HT1080 (cell line): ENCODE measurements around the gene DOLK. TPM values are rescaled to one million over a fixed set of nuclear protein-coding genes. Genes with fewer than 3 reads are reported as not detected.

ENCODE experiments used
- DNase-seq: peaks from one replicate; pipeline ENCODE4 v3.0.0-alpha.2; 2015; ENCODE audit warnings: low read depth
- total RNA-seq: library from RNA; depleted of rRNA; stranded (reverse); fragments of >200 nt; shearing (Covaris generic); gene quantifications from 2 replicates; pipeline ENCODE4 v1.2.3, GENCODE V29; 2014

DOLK gene
- total RNA-seq, 1 experiment from 2014 or later = 29.1 TPM

DNA sequence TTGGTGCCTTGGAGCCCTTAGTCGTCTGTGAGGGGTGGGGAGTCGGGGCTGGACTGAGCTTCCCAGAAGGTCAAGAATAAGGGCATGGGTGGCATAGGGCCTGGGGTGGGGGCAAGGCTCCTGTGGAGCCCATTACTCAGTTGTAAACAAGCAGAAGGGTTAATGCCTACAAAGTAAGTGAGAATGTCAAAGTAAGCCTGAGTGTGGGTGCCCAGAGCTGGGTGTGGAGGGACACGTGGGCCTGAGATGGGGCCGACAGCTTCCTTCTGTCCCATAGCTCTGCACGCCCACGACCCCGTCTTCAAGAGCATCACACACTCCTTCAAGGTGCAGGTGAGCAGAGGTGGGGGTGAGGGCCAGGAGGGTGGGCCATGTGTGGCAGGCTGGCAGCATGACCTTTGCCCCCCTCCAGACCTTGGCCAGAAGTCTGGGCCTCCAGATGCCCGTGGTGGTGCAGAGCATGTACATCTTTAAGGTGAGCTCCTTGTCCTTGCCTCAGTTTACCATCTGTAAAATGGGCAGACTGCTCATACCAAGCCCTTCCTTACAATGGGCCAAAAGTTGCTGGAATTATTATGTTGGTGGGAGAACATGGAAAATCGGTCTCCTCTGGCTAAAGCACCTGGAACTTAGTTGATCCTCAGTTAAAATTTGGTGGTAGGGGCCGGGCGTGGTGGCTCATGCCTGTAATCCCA lies 11.1 kb downstream of the DOLK start:
- no peak for DNase-seq

- no peak for DNase-seq
These were observed 13.7 kb downstream of the DOLK start for GRCh38 chr9:128933731-128934130.

GRCh38 chr9:128929560-128929959 lies 17.8 kb downstream of the DOLK start:
- DNase-seq = no peak

GRCh38 chr9:128928624-128929023 lies 18.8 kb downstream of the DOLK start:
- no peak for DNase-seq

DNA sequence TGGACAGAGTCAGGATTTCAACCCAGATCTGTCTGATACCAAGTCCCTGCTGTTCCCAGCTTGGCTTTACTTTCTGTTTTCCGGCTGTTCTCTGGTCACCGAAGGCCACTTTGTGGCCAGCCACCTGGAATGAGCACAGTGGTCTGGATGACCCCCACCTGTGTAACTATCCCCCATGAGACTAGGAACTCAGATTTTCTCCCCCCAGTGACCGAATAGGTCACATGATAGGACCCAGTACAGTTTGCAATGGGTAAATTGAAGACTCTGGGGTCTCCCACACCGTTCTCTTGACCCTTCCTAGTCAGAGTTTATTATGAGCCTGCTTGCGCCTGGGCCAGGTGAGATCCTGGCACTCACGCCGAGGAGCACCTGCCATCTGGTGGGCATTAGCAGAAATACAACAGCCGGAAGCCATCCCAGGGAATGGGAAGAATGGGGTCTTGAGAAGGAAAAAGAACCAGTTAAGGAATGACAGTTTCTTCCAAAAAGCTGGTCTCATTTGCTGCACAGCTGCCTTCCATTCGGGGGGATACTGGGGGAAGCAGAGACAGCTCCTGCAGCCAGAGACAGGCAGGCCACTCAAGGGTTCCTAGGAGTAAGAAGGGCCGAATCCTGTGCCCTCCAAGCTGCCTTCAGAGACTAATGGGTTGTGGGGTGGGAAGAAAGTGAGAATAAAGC lies 19.5 kb downstream of the DOLK start:
- DNase-seq = peak; percentile 61

DNA sequence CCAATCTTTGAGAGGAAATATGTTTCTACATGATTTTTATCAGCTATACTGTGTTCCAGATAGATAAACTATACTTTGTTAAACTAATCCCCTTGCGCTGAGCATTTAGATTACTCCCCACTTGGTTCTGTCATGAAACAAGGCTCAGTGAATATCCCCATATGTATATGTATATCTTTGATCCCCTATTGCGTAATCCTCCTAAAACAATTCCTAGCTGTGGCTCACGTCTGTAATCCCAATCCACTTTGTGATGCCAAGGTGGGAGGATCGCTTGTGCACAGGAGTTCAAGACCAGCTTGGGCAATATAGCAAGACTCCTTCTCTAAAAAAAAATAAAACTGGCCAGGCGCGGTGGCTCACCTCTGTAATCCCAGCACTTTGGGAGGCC lies 23.9 kb downstream of the DOLK start:
- no peak for DNase-seq

DNA sequence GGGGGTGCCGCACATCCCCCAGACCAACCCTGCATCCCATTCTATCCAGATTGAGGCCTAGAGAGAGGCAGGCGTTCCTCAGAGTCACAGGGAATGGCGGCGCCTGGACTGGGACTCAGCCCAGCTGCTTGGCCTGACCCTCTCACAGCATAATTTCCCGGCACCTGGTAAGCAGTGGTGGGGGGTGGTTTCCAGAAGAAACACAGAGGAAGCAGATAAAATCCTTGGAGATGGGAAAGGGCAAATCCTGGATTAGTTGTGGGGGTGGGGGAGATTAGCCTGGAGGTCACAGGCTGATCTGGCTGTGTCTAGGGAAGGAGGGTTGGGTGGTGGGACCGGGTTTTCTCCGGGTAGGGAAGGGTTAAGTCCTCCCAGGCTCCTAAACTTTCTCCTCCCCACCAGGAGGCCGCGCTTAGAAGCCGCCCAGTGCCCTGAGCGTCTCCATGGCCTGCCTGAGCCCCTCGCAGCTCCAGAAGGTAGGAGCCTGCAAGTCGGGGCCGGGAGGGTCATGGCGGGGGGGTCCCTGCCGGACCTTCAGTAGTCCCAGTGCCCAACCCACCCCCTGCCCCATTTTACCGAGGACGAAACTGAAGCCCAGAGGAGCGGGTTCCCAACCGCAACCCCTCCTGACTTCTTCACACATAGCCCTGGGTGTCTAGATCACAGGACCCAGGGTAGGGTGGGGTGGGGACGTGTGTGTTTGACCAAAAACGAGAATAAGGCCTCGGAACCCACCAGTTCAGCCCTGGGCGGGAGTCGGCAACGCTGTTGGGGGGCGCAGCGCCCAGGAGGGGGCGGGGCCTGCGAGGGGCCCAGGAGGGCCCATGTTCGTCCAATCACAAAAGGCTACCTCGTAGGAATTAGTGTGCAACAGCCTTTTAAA lies 25.3 kb downstream of the DOLK start:
- no peak for DNase-seq

DNA sequence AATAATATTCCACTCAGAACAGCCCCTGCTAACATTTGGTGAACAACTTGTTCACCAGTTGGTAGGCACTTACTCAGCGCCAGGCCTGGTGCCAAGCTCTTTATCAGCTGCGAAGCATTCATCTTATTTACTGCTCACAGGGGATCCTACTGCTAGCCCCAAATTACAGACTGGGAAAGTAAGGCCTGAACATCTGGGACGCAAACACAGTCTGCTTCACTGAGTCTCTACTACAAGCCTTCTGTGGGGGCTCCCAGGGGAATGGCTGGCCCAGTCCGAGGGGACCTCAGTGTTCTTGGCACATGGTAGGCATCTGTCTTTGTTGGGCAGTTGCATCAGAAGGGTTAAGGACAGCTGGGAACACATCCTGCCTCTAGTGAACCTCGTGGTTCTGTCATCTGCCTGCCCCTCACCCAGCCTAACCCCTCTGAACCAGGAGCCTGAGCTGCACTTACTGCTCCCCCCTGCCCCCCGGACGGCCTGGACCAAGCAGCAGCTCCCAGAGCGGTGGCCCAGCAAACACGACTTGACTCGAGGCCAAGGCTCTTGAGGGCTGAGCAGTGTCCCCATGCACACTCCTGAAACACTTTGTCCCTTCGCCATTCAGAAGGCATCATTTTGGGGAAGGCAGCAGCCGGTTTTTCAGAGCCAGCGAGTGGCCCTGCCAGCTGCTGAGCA lies 26.9 kb downstream of the DOLK start, which contains the start of gene PHYHD1:
Gene PHYHD1 (plus strand): TSS at position 602 of the 678 bp plus-strand sequence. CDS start 1,342 bp downstream, outside the sequence.
- no peak for DNase-seq

DNA sequence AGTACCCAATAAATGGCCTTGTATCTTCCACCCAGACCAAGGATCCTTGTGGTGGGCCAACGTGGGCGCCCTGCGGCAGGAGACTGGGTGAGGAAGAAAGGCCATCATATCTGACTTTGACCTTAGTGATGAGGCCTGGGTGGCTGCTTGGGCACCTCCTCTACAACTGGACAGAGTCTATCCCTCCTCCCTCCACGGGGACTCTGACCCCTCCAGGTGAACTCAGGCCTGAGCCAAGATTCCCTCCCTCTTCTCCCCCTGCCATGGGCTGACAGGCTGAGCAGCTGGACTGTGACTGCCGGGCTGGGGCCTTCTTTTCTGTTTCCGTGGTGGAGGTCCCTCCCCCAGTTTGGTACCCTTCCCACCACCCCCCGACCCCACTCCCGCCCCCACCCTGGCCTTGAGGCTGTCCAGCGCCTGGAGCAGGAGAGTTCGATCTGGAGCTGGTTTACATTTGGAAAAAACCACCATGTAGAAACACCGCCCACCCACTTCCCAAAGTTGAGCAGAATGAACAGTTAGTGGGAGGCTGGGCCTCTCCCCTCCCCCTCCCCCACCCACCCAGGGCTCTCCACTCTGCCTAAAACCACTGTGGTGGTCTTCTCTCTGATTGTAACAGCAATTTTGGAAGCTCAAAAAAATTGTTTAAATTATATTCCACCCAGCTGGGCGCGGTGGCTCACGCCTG lies 27.9 kb downstream of the DOLK start:
- no peak for DNase-seq

DNA sequence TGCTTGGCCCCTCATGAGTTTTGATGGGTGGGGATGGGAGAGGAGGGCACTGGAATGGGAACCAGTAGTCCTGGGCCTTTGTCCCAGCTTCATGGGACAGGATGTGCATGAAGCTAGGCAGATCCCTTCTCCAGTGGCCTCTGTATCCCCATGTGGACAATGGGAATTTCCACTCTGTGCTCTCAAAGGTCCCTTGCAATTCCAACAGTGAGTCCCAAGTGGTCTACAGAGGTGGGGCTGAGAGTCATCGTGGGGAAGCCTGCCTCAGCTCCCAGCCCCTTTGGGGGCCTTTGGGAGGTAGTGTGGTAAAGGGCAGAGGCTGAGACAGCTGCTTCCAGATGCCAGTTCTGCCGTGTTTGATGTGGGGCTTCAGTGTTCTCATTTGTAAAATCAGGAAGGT lies 28.5 kb downstream of the DOLK start:
- no peak for DNase-seq

DNA sequence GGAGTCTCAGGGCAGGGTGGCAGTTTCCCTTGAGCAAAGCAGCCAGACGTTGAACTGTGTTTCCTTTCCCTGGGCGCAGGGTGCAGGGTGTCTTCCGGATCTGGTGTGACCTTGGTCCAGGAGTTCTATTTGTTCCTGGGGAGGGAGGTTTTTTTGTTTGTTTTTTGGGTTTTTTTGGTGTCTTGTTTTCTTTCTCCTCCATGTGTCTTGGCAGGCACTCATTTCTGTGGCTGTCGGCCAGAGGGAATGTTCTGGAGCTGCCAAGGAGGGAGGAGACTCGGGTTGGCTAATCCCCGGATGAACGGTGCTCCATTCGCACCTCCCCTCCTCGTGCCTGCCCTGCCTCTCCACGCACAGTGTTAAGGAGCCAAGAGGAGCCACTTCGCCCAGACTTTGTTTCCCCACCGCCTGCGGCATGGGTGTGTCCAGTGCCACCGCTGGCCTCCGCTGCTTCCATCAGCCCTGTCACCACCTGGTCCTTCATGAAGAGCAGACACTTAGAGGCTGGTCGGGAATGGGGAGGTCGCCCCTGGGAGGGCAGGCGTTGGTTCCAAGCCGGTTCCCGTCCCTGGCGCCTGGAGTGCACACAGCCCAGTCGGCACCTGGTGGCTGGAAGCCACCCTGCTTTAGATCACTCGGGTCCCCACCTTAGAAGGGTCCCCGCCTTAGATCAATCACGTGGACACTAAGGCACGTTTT lies 30.1 kb downstream of the DOLK start:
- DNase-seq = no peak

GRCh38 chr9:128916745-128917144 lies 30.7 kb downstream of the DOLK start:
- DNase-seq = no peak

DNA sequence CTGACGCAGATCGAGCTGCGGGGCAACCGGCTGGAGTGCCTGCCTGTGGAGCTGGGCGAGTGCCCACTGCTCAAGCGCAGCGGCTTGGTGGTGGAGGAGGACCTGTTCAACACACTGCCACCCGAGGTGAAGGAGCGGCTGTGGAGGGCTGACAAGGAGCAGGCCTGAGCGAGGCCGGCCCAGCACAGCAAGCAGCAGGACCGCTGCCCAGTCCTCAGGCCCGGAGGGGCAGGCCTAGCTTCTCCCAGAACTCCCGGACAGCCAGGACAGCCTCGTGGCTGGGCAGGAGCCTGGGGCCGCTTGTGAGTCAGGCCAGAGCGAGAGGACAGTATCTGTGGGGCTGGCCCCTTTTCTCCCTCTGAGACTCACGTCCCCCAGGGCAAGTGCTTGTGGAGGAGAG lies 31.2 kb downstream of the DOLK start:
- DNase-seq = no peak

DNA sequence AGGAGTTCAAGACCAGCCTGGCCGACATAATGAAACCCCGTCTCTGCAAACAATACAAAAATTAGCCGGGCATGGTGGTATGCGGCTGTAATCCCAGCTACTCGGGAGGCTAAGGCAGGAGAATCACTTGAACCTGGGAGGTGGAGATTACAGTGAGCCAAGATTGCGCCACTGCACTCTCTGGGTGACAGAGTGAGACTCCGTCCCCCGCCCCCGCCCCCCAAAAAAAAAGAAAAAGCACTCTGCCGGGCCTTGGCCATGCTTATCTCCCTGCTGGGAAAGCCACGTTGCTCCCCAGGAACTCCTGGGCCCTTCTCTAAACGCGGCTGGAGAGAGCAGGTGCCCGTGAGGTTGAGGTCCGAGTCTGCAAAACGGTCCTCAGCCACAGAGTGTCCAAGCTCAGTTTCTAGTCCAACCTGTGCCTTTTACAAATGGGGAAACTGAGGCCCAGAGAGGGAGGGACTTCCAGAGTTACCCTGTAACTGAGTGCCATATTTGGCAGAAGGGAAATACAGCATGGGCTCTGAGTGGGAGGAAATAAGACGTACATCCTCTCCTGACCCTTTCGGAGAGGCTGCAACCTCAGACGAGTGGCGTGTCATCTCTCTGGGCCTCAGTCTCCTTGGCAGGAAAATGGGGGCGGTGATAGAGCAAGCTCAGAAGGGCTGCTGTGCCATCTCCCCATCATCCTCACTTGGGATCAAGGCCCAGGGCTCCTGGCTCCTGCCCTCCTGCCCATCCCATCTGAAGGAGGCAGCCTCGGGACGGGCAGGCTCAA lies 33.2 kb downstream of the DOLK start:
- DNase-seq = no peak

GRCh38 chr9:128913048-128913900 lies 34.1 kb downstream of the DOLK start:
- DNase-seq = no peak

DNA sequence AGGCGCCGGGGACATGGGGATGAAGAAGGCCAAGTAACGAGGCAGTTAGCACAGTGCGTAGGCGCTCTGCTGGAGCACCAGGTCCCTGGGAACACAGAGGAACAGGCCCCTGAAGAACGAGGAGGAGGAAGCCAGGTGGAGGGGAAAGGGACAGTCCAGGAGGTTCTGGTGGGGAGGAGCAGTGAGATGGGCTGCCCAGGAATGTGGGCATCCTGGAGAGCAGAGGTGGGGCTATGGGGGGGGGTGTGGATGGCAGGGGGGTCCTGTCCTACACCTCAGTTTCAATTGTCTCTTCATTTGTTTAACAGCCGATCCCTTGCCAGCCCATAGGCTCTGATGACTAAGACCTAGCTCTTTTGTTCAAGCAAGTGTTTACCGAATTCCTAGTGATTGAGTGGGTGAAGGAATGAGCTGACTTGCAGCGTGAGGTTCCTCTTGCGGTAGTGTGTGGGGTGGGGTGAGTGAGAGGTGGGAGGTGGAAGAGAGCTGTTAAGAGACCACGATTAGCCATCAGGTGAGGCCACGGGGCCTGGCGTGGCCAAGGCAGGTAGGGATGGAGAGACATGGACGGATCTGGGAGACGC lies 35.0 kb downstream of the DOLK start:
- peak; percentile 96 for DNase-seq

GRCh38 chr9:128911529-128912035 lies 35.8 kb downstream of the DOLK start:
- DNase-seq = peak; percentile 95

DNA sequence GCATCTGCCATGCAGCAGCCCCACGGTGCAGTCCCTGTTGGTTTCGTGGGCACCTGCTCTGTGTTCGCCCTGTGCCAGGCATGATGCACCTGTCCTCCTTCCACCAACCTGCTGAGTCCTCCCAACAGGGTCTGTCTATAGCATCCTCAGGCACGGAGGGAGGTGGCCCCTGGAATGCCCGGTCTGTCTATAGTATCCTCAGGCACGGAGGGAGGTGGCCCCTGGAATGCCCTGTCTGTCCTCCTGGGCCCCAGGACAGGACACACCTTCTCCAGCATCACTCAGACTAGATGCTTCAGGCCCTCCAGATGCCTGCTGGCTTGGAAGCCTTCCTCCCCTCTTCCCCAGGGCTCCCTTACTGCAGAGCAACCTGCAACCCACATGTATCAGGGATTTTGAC lies 36.5 kb downstream of the DOLK start:
- DNase-seq = no peak
